Activated CD8-positive, alpha-beta memory T cell treated with anti-CD3 and anti-CD28 coated beads for 48 hours (primary cell): ENCODE data around the gene SRRT.
A peak's percentile ranks its signal among the peaks of the same experiment; 100 is the strongest.
"Not testable (repeated sequence)": the region's sequence is repeated elsewhere in the genome, so short reads cannot be mapped to it uniquely, and the experiment has no call there.

ENCODE experiments used
- DNase-seq, 3 experiments: peaks; one replicate each; pipeline ENCODE4 v3.0.0-alpha.2; 2020; ENCODE audit warnings: low read depth in 2 of 3, low spot score in 2 of 3

SRRT gene

GRCh38 chr7:100854146-100854895 is 20.6 kb upstream of the SRRT start:
- DNase-seq = no peak

GRCh38 chr7:100854899-100855298 is 20.0 kb upstream of the SRRT start:
- DNase-seq = not testable (repeated sequence)

- DNase-seq = no peak
Observed at GRCh38 chr7:100855515-100855914, 19.4 kb upstream of the SRRT start.

GRCh38 chr7:100856871-100857282 is 18.0 kb upstream of the SRRT start:
- DNase-seq = no peak

- DNase-seq = no peak
Observed at GRCh38 chr7:100859856-100860255, 15.0 kb upstream of the SRRT start.

GRCh38 chr7:100860702-100861615 is 13.9 kb upstream of the SRRT start:
- DNase-seq = no peak

- no peak for DNase-seq
Observed at GRCh38 chr7:100861616-100861985, 13.3 kb upstream of the SRRT start.

- DNase-seq = no peak
Observed at GRCh38 chr7:100863406-100863950, 11.4 kb upstream of the SRRT start.

- DNase-seq = no peak
Observed at GRCh38 chr7:100864263-100864845, 10.5 kb upstream of the SRRT start.

- no peak for DNase-seq
Observed at GRCh38 chr7:100865372-100865911, 9.5 kb upstream of the SRRT start.

GRCh38 chr7:100865938-100866728 is 8.8 kb upstream of the SRRT start:
- no peak for DNase-seq

- no peak for DNase-seq
Observed at GRCh38 chr7:100866729-100867039, 8.2 kb upstream of the SRRT start.

- peak in 2 of 3 experiments; percentile 41 to 51 for DNase-seq
Observed at GRCh38 chr7:100867040-100867775, 7.7 kb upstream of the SRRT start, which contains the start of gene TRIP6. TSS of gene TRIP6 (plus strand) at chr7:100867387. CDS start at chr7:100867498, 111 bp downstream.

GRCh38 chr7:100867776-100868485 is 7.0 kb upstream of the SRRT start:
- DNase-seq = no peak

GRCh38 chr7:100873599-100874299 is 1.2 kb upstream of the SRRT start:
- DNase-seq = no peak

- no peak for DNase-seq
Observed at GRCh38 chr7:100874300-100874576, 665 bp upstream of the SRRT start.

- no peak for DNase-seq
Observed at GRCh38 chr7:100875356-100875751, 451 bp downstream of the SRRT start.

GRCh38 chr7:100878013-100878412 is 3.1 kb downstream of the SRRT start:
- DNase-seq = no peak

GRCh38 chr7:100878685-100879084 is 3.8 kb downstream of the SRRT start:
- DNase-seq = no peak
